H9 (cell line): ENCODE results near the gene ADGRB3. TPM values are rescaled to one million over a fixed set of nuclear protein-coding genes. Genes with fewer than 3 reads are reported as not detected.

ENCODE experiments used
- DNase-seq: peaks from one replicate; pipeline ENCODE4 v3.0.0-alpha.2; 2017
- H2AFZ ChIP-seq: one replicate; pipeline ENCODE4 v1.6.1; 2013; ENCODE audit warnings: mild to moderate bottlenecking, low read length, control low read depth, moderate library complexity
- H2AK5ac ChIP-seq: 2 replicates; pipeline ENCODE4 v1.6.1; 2013; ENCODE audit warnings: low read length, control low read depth, mixed read lengths; ENCODE audit not compliant: insufficient read length
- H2BK120ac ChIP-seq: one replicate; pipeline ENCODE4 v1.6.1; 2013; ENCODE audit warnings: low read depth, mild to moderate bottlenecking, low read length, control low read depth, inconsistent platforms; ENCODE audit not compliant: poor library complexity, severe bottlenecking
- H2BK12ac ChIP-seq: 2 replicates; pipeline ENCODE4 v1.6.1; 2013; ENCODE audit warnings: low read length, control low read depth, mixed read lengths, low read depth; ENCODE audit not compliant: insufficient read length
- H2BK15ac ChIP-seq: 2 replicates; pipeline ENCODE4 v1.6.1; 2013; ENCODE audit warnings: low read depth, low read length, control low read depth
- H2BK20ac ChIP-seq: one replicate; pipeline ENCODE4 v1.6.1; 2013; ENCODE audit warnings: low read depth, mild to moderate bottlenecking, low read length, control low read depth, inconsistent platforms; ENCODE audit not compliant: poor library complexity, severe bottlenecking
- H2BK5ac ChIP-seq: 2 replicates; pipeline ENCODE4 v1.6.1; 2013; ENCODE audit warnings: low read length, control low read depth, mixed read lengths; ENCODE audit not compliant: insufficient read length
- H3K14ac ChIP-seq: 2 replicates; pipeline ENCODE4 v1.6.1; 2013; ENCODE audit warnings: low read length, control low read depth; ENCODE audit not compliant: insufficient read depth
- H3K18ac ChIP-seq: 2 replicates; pipeline ENCODE4 v1.6.1; 2013; ENCODE audit warnings: low read depth, mild to moderate bottlenecking, mixed read lengths, low read length, control low read depth; ENCODE audit not compliant: insufficient read length
- H3K23ac ChIP-seq: 2 replicates; pipeline ENCODE4 v1.6.1; 2013; ENCODE audit warnings: low read length, control low read depth, mixed read lengths, low read depth; ENCODE audit not compliant: insufficient read length
- H3K23me2 ChIP-seq: 2 replicates; pipeline ENCODE4 v1.6.1; 2013; ENCODE audit warnings: low read depth, mild to moderate bottlenecking, mixed read lengths, low read length, control low read depth; ENCODE audit not compliant: insufficient read length, poor library complexity, severe bottlenecking
- H3K27ac ChIP-seq: 2 replicates; pipeline ENCODE4 v1.5.1; 2013; ENCODE audit warnings: low read length, control low read depth, mixed read lengths, low read depth; ENCODE audit not compliant: insufficient read length
- H3K27me3 ChIP-seq: 2 replicates; pipeline ENCODE4 v1.6.1; 2013; ENCODE audit warnings: low read length, control low read depth, inconsistent platforms; ENCODE audit not compliant: insufficient read depth
- H3K4ac ChIP-seq: 2 replicates; pipeline ENCODE4 v1.6.1; 2013; ENCODE audit warnings: low read depth, mild to moderate bottlenecking, control low read depth, inconsistent platforms, low read length, moderate library complexity
- H3K4me1 ChIP-seq: 2 replicates; pipeline ENCODE4 v1.6.1; 2013; ENCODE audit warnings: low read length, control low read depth, inconsistent platforms; ENCODE audit not compliant: insufficient read depth
- H3K4me2 ChIP-seq: 2 replicates; pipeline ENCODE4 v1.6.1; 2013; ENCODE audit warnings: low read length, control low read depth, mixed read lengths; ENCODE audit not compliant: insufficient read length, insufficient read depth
- H3K56ac ChIP-seq: 2 replicates; pipeline ENCODE4 v1.6.1; 2013; ENCODE audit warnings: low read depth, mild to moderate bottlenecking, mixed read lengths, low read length, control low read depth; ENCODE audit not compliant: insufficient read length
- H3K79me1 ChIP-seq: 2 replicates; pipeline ENCODE4 v1.6.1; 2013; ENCODE audit warnings: low read depth, mild to moderate bottlenecking, moderate library complexity, low read length, control low read depth, inconsistent platforms; ENCODE audit not compliant: insufficient read depth, poor library complexity, severe bottlenecking
- H3K79me2 ChIP-seq: 2 replicates; pipeline ENCODE4 v1.6.1; 2013; ENCODE audit warnings: low read length, control low read depth, inconsistent platforms; ENCODE audit not compliant: insufficient read depth
- H3K9ac ChIP-seq: 2 replicates; pipeline ENCODE4 v1.6.1; 2013; ENCODE audit warnings: low read length, control low read depth, mixed read lengths; ENCODE audit not compliant: insufficient read length; ENCODE audit errors: extremely low read depth
- H3K9me3 ChIP-seq: one replicate; pipeline ENCODE4 v1.6.1; 2013; ENCODE audit warnings: low read depth, low read length, inconsistent platforms; ENCODE audit not compliant: control insufficient read depth
- H3T11ph ChIP-seq: one replicate; pipeline ENCODE4 v1.6.1; 2013; ENCODE audit warnings: mild to moderate bottlenecking, low read length, control low read depth, inconsistent platforms
- H4K20me1 ChIP-seq: one replicate; pipeline ENCODE4 v1.6.1; 2013; ENCODE audit not compliant: control insufficient read depth, insufficient read length, insufficient read depth
- H4K5ac ChIP-seq: 2 replicates; pipeline ENCODE4 v1.6.1; 2013; ENCODE audit warnings: low read depth, mild to moderate bottlenecking, mixed read lengths, low read length, control low read depth; ENCODE audit not compliant: insufficient read length
- H4K8ac ChIP-seq: replicated peaks from 2 replicates; pipeline ENCODE4 v1.6.1; 2013; ENCODE audit warnings: low read length, control low read depth, mixed read lengths, low read depth; ENCODE audit not compliant: insufficient read length
- H4K91ac ChIP-seq: 2 replicates; pipeline ENCODE4 v1.6.1; 2013; ENCODE audit warnings: low read depth, mild to moderate bottlenecking, moderate library complexity, mixed read lengths, low read length, control low read depth; ENCODE audit not compliant: insufficient read length
- H3K27ac Mint-ChIP-seq, 3 experiments: 2 replicates in 2 of 3; 3 replicates in 1 of 3; pipeline ENCODE4 v1.8.0; 2020 to 2021; ENCODE audit warnings: mixed read lengths in 3 of 3, mild to moderate bottlenecking in 1 of 3, moderate library complexity in 1 of 3
- H3K27me3 Mint-ChIP-seq: 2 replicates; pipeline ENCODE4 v1.8.0; 2021; ENCODE audit warnings: low read depth, mild to moderate bottlenecking, moderate library complexity, mixed read lengths
- H3K36me3 Mint-ChIP-seq, 3 experiments: 2 replicates in 2 of 3; 3 replicates in 1 of 3; pipeline ENCODE4 v1.8.0; 2020 to 2021; ENCODE audit warnings: low read depth in 3 of 3, mixed read lengths in 3 of 3; ENCODE audit not compliant: insufficient read depth in 1 of 3
- H3K4me1 Mint-ChIP-seq, 2 experiments: 2 replicates each; pipeline ENCODE4 v1.8.0; 2020; ENCODE audit warnings: mixed read lengths in 2 of 2
- H3K4me3 Mint-ChIP-seq, 2 experiments: 2 replicates in 1 of 2; 3 replicates in 1 of 2; pipeline ENCODE4 v1.8.0; 2020 to 2021; ENCODE audit warnings: mild to moderate bottlenecking in 2 of 2, mixed read lengths in 2 of 2, moderate library complexity in 1 of 2
- H3K9me3 Mint-ChIP-seq, 2 experiments: 2 replicates in 1 of 2; 3 replicates in 1 of 2; pipeline ENCODE4 v1.8.0; 2020; ENCODE audit warnings: mild to moderate bottlenecking in 2 of 2, mixed read lengths in 2 of 2, moderate library complexity in 1 of 2
- WGBS: extraction: QIAGEN DNeasy Blood & Tissue Kit; methylation state at CpG from one replicate; pipeline ENCODE4 v1.1.7; 2013; ENCODE audit warnings: missing lambda C conversion rate, low lambda C conversion rate, mixed read lengths; ENCODE audit not compliant: insufficient read length; ENCODE audit errors: extremely low coverage; 5-methylcytosine and 5-hydroxymethylcytosine counted together
- total RNA-seq: library from RNA; stranded (reverse); gene quantifications from 2 replicates; pipeline ENCODE4 v1.2.1, GENCODE V29; 2021
- TF ChIP-seq, protein P1 (sequence below): fragments of 200-600 bp; sonication (generic); conservative IDR thresholded peaks from 3 replicates; pipeline ENCODE4 v1.8.0; 2021; ENCODE audit warnings: antibody characterized with exemption, mild to moderate bottlenecking

ADGRB3 gene
- total RNA-seq, 1 experiment from 2014 or later = 0.37 TPM

GRCh38 chr6:69279805-69280204, 644.7 kb downstream of the ADGRB3 start:
- no peak for DNase-seq
- no peaks in the 10 kb centered on the region for H3K36me3 Mint-ChIP-seq
- Histone ChIP-seq H4K5ac (no peak overlapping the region), H2BK120ac (no peak overlapping the region), H3K23me2 (no peaks in the 10 kb centered on the region), H3K9ac (no peak overlapping the region), H2BK15ac (no peak overlapping the region), H2BK12ac (no peak overlapping the region), H3K9me3 (no peaks in the 10 kb centered on the region), H3K4ac (no peak overlapping the region), H3K14ac (no peak overlapping the region), H4K91ac (no peak overlapping the region), H3K18ac (no peak overlapping the region), H3K79me1 (no peaks in the 10 kb centered on the region), H2AK5ac (no peak overlapping the region), H4K20me1 (no peaks in the 10 kb centered on the region), H3K79me2 (no peaks in the 10 kb centered on the region), H4K8ac (no peak overlapping the region), H3K4me1 (no peaks in the 10 kb centered on the region; the same call in 1 of the 2 replicates), H3K23ac (no peak overlapping the region), H2AFZ (no peak overlapping the region), H3K27me3 (no peaks in the 10 kb centered on the region), H3K27ac (no peak overlapping the region), H3T11ph (no peak overlapping the region), H3K56ac (no peak overlapping the region), H2BK5ac (no peak overlapping the region), H2BK20ac (no peak overlapping the region), H3K4me2 (no peak overlapping the region)
- TF ChIP-seq, protein P1, sequence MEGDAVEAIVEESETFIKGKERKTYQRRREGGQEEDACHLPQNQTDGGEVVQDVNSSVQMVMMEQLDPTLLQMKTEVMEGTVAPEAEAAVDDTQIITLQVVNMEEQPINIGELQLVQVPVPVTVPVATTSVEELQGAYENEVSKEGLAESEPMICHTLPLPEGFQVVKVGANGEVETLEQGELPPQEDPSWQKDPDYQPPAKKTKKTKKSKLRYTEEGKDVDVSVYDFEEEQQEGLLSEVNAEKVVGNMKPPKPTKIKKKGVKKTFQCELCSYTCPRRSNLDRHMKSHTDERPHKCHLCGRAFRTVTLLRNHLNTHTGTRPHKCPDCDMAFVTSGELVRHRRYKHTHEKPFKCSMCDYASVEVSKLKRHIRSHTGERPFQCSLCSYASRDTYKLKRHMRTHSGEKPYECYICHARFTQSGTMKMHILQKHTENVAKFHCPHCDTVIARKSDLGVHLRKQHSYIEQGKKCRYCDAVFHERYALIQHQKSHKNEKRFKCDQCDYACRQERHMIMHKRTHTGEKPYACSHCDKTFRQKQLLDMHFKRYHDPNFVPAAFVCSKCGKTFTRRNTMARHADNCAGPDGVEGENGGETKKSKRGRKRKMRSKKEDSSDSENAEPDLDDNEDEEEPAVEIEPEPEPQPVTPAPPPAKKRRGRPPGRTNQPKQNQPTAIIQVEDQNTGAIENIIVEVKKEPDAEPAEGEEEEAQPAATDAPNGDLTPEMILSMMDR = no peak
- no CpG with 5 or more reads among the region's 4 CpGs for WGBS
- H3K4me1 Mint-ChIP-seq = peaks cover 12 to 16% of the 10 kb centered on the region in 2 experiments
- H3K27me3 Mint-ChIP-seq = no peaks in the 10 kb centered on the region
- H3K9me3 Mint-ChIP-seq = no peaks in the 10 kb centered on the region
- peak overlapping the region in 1 of 3 experiments; percentile 67; a peak in 3 of 7 replicates for H3K27ac Mint-ChIP-seq
- H3K4me3 Mint-ChIP-seq = no peak overlapping the region
